Ishikawa (cell line): ENCODE measurements around the gene PHC1.

Experiments used
- CEBPB ChIP-seq: IDR thresholded peaks from 2 replicates; pipeline ENCODE4 v1.6.1; 2012
- CREB1 ChIP-seq: IDR thresholded peaks from 2 replicates; pipeline ENCODE4 v1.6.1; 2012; ENCODE audit warnings: low read depth
- EGR1 ChIP-seq: IDR thresholded peaks from 2 replicates; pipeline ENCODE4 v1.6.1; 2012
- EP300 ChIP-seq: IDR thresholded peaks from 2 replicates; pipeline ENCODE4 v1.6.1; 2012; ENCODE audit warnings: borderline replicate concordance
- FOXM1 ChIP-seq: IDR thresholded peaks from 2 replicates; pipeline ENCODE4 v1.6.1; 2012; ENCODE audit warnings: low read depth, borderline replicate concordance
- RAD21 ChIP-seq: IDR thresholded peaks from 2 replicates; pipeline ENCODE4 v1.6.1; 2012; ENCODE audit warnings: low read depth
- REST ChIP-seq: IDR thresholded peaks from 2 replicates; pipeline ENCODE4 v1.6.1; 2012; ENCODE audit warnings: low read depth, mild to moderate bottlenecking
- TAF1 ChIP-seq: IDR thresholded peaks from 2 replicates; pipeline ENCODE4 v1.6.1; 2012; ENCODE audit warnings: low read depth, mild to moderate bottlenecking
- TEAD4 ChIP-seq: IDR thresholded peaks from 2 replicates; pipeline ENCODE4 v1.6.1; 2012
- USF1 ChIP-seq: IDR thresholded peaks from 2 replicates; pipeline ENCODE4 v1.6.1; 2012
- YY1 ChIP-seq: IDR thresholded peaks from 2 replicates; pipeline ENCODE4 v1.6.1; 2012; ENCODE audit warnings: low read depth

GRCh38 chr12:8989413-8989812 is 75.1 kb downstream of the PHC1 start, which contains the start of gene KLRG1:
- TF ChIP-seq RAD21: no peak
- TF ChIP-seq FOXM1: no peak
- no peak for TF ChIP-seq TEAD4
- TF ChIP-seq YY1: no peak
- TF ChIP-seq EP300: no peak
- TF ChIP-seq EGR1: no peak
- TF ChIP-seq CEBPB: no peak
- no peak for TF ChIP-seq USF1
- TF ChIP-seq TAF1: no peak
- TF ChIP-seq REST: no peak
- TF ChIP-seq CREB1: no peak
